OCI-LY3 (cell line): Measurements from ENCODE around the gene TTPAL.

ENCODE experiments used
- H2AFZ ChIP-seq: fragments of 200-600, 300-600 bp; shearing (Covaris generic); 2 replicates; pipeline ENCODE4 v1.6.0; 2014; ENCODE audit warnings: antibody characterized with exemption, low read depth, low read length
- H3K27ac ChIP-seq: fragments of 200-600, 300-600 bp; sonication (generic); 2 replicates; pipeline ENCODE4 v1.5.1; 2014; ENCODE audit warnings: mild to moderate bottlenecking, low read length, moderate library complexity, mixed read lengths
- H3K27me3 ChIP-seq: fragments of 200-600, 300-600 bp; sonication (generic); 2 replicates; pipeline ENCODE4 v1.6.1; 2014; ENCODE audit warnings: low read depth, low read length, mixed read lengths
- H3K36me3 ChIP-seq: fragments of 200-600, 300-600 bp; sonication (generic); replicated peaks from 2 replicates; pipeline ENCODE3; 2014; ENCODE audit warnings: low read depth, low read length, mixed read lengths
- H3K4me1 ChIP-seq: fragments of 300-600, 200-600 bp; sonication (generic); 2 replicates; pipeline ENCODE4 v1.6.1; 2014; ENCODE audit warnings: low read length, mixed read lengths
- H3K4me2 ChIP-seq: fragments of 200-600, 300-600 bp; sonication (generic); 2 replicates; pipeline ENCODE4 v1.6.1; 2014; ENCODE audit warnings: low read length, mixed read lengths
- H3K4me3 ChIP-seq: fragments of 300-600, 200-600 bp; sonication (generic); 2 replicates; pipeline ENCODE4 v1.5.1; 2014; ENCODE audit warnings: antibody characterized with exemption, mild to moderate bottlenecking, low read length, moderate library complexity
- H3K79me2 ChIP-seq: fragments of 300-600, 200-600 bp; shearing (Covaris generic); 2 replicates; pipeline ENCODE4 v1.6.1; 2014; ENCODE audit warnings: mild to moderate bottlenecking, low read length, mixed read lengths
- H3K9ac ChIP-seq: fragments of 300-600, 200-600 bp; shearing (Covaris generic); 2 replicates; pipeline ENCODE4 v1.6.0; 2014; ENCODE audit warnings: mild to moderate bottlenecking, low read length, moderate library complexity
- H3K9me3 ChIP-seq: fragments of 200-600, 300-600 bp; shearing (Covaris generic); 2 replicates; pipeline ENCODE4 v1.6.1; 2014; ENCODE audit warnings: low read length, mixed read lengths; ENCODE audit not compliant: insufficient read depth
- H4K20me1 ChIP-seq: fragments of 200-600, 300-600 bp; sonication (generic); 2 replicates; pipeline ENCODE4 v1.6.1; 2016; ENCODE audit warnings: low read length, mixed read lengths; ENCODE audit not compliant: insufficient read depth
- EZH2phosphoT487 ChIP-seq: fragments of 200-600 bp; shearing (Covaris generic); IDR thresholded peaks from 2 replicates; pipeline ENCODE4 v1.6.1; 2018; ENCODE audit warnings: antibody characterized with exemption, mixed run types, low read depth
- TF ChIP-seq, protein P1 (sequence below): fragments of 200-600, 300-600 bp; sonication (generic); IDR thresholded peaks from 2 replicates; pipeline ENCODE4 v1.5.1; 2014; ENCODE audit warnings: antibody characterized with exemption, low read length, low read depth

The TTPAL gene

DNA sequence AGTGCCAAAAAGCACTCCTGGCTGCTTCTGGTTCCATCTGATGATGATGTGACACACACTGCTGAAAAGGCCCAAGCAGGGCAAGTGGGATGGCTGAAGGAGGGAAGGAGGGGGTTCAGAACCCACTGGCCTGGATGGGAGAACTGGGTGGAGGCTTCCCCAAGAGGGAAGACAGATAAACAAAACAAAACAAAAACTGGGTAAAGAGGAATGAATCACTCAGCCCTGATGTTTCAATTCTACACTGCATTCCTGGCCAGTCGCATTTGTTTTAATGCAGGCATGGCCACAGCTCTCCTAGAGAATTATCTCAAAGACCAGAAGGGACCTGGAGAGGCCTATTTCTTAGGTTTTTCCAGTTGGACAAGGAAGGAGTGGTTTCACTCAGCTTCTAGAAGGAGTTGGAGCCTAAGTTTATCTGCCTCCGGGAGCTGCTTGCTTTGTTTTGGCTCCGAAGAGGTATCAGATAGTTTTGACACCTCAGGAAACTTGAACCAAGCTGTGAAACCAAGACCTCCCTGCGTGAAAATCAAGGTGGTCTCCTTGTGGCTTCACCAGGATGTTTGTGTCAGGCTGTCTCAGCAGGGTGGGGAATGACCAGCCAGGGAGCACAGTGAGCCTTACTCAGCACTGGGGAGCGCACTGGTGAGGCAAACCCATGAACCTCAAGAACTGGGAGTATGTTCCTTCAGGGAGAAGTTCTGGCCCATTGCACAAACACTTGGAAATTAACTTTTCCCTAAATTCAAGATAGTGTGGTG, 16.1 kb downstream of the TTPAL start:
- Histone ChIP-seq H3K4me1 (no peaks in the 10 kb centered on the region), H3K4me3 (no peak overlapping the region), H3K27me3 (no peaks in the 10 kb centered on the region), H3K9ac (no peak overlapping the region), H3K79me2 (no peaks in the 10 kb centered on the region), H3K4me2 (no peak overlapping the region), H4K20me1 (no peaks in the 10 kb centered on the region), H3K27ac (no peak overlapping the region), H3K9me3 (no peaks in the 10 kb centered on the region), H2AFZ (no peak overlapping the region), H3K36me3 (peaks cover 59% of the 10 kb centered on the region)
- TF ChIP-seq EZH2phosphoT487: no peak
- TF ChIP-seq, protein P1, sequence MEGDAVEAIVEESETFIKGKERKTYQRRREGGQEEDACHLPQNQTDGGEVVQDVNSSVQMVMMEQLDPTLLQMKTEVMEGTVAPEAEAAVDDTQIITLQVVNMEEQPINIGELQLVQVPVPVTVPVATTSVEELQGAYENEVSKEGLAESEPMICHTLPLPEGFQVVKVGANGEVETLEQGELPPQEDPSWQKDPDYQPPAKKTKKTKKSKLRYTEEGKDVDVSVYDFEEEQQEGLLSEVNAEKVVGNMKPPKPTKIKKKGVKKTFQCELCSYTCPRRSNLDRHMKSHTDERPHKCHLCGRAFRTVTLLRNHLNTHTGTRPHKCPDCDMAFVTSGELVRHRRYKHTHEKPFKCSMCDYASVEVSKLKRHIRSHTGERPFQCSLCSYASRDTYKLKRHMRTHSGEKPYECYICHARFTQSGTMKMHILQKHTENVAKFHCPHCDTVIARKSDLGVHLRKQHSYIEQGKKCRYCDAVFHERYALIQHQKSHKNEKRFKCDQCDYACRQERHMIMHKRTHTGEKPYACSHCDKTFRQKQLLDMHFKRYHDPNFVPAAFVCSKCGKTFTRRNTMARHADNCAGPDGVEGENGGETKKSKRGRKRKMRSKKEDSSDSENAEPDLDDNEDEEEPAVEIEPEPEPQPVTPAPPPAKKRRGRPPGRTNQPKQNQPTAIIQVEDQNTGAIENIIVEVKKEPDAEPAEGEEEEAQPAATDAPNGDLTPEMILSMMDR: no peak

DNA sequence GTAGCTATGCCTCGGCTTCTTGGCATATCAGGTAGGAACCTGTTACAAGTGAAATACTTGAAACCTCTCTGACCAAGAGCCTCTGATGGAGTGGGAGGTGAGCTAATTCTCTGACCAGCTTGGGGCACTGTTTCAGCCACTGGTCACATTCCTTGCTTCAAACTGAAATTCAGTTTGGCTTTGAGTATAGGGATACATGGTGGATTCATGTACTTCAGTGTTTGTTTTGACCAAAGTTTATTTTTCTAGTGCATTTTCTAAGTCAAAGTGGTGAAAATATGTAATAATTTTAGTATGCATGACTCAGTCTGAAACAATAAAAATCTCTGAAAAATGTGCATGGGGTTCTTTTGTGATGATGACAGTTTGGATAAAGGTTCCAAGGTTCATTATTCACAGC, 18.6 kb downstream of the TTPAL start:
- H2AFZ ChIP-seq: no peak overlapping the region
- H3K9me3 ChIP-seq: no peaks in the 10 kb centered on the region
- no peak overlapping the region for H3K9ac ChIP-seq
- H3K27ac ChIP-seq: no peak overlapping the region
- H3K27me3 ChIP-seq: no peaks in the 10 kb centered on the region
- peaks cover 73% of the 10 kb centered on the region for H3K36me3 ChIP-seq
- peaks cover 6% of the 10 kb centered on the region for H3K4me1 ChIP-seq
- no peak for TF ChIP-seq EZH2phosphoT487
- TF ChIP-seq, protein P1: no peak
- H3K4me3 ChIP-seq: no peak overlapping the region
- H4K20me1 ChIP-seq: no peaks in the 10 kb centered on the region
- H3K4me2 ChIP-seq: no peak overlapping the region
- no peaks in the 10 kb centered on the region for H3K79me2 ChIP-seq

DNA sequence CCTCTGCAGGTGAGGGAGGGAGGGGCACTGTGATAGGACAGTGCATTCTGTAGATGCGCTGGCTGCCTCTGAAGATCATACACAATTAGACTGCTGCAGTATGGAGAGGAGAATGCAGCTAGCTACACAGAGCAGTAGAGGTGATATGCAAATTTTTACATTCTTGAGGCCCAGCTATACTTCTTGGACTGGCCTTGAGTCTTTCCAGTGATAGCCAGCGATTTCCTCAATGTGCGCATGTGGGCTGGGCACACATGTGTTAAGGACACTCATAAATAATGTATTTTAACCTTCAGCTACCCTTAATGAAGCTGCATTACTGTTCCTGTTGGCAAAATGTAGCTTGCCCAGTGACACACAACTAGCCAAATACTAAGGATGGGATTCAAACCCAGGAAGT, 19.0 kb downstream of the TTPAL start:
- Histone ChIP-seq H3K9me3 (no peaks in the 10 kb centered on the region), H3K27ac (no peak overlapping the region), H3K27me3 (no peaks in the 10 kb centered on the region), H2AFZ (no peak overlapping the region), H3K4me2 (no peak overlapping the region), H3K36me3 (peaks cover 72% of the 10 kb centered on the region), H3K4me3 (no peak overlapping the region), H3K9ac (no peak overlapping the region), H3K4me1 (peaks cover 6% of the 10 kb centered on the region), H4K20me1 (no peaks in the 10 kb centered on the region), H3K79me2 (no peaks in the 10 kb centered on the region)
- no peak for TF ChIP-seq EZH2phosphoT487
- TF ChIP-seq, protein P1: no peak

DNA sequence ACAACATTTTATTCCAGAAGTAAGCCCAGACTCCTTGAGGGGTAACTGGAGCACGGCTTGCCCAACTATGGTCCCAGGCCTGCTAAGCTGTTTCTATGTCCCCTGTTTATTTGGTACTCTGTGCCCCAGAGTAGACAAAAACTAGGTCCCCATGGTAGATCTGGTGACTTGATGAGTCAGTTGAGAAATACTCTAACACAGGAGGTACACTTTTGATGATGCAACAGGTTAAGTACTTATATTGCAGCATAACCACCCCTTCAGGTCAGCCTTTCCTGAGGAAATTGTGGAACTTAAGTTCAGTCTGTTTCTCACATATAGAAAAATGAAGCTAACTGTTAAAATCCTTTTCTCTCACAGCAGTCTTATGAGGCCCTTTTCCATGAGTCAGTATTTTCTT, 19.6 kb downstream of the TTPAL start:
- no peak overlapping the region for H3K27ac ChIP-seq
- no peak overlapping the region for H2AFZ ChIP-seq
- H3K36me3 ChIP-seq: peaks cover 71% of the 10 kb centered on the region
- H3K4me1 ChIP-seq: peaks cover 6% of the 10 kb centered on the region
- no peak overlapping the region for H3K4me2 ChIP-seq
- H3K27me3 ChIP-seq: no peaks in the 10 kb centered on the region
- H3K79me2 ChIP-seq: no peaks in the 10 kb centered on the region
- TF ChIP-seq EZH2phosphoT487: no peak
- TF ChIP-seq, protein P1: no peak
- no peak overlapping the region for H3K4me3 ChIP-seq
- no peak overlapping the region for H3K9ac ChIP-seq
- H4K20me1 ChIP-seq: no peaks in the 10 kb centered on the region
- H3K9me3 ChIP-seq: no peaks in the 10 kb centered on the region
